ENCODE results near the gene HDAC4.

- TF ChIP-seq EZH2phosphoT487 (IDR thresholded peaks at IDR 0.05; ENCODE audit: low read depth, severe bottlenecking, unreplicated experiment), result no peak
- TF ChIP-seq, protein P1, sequence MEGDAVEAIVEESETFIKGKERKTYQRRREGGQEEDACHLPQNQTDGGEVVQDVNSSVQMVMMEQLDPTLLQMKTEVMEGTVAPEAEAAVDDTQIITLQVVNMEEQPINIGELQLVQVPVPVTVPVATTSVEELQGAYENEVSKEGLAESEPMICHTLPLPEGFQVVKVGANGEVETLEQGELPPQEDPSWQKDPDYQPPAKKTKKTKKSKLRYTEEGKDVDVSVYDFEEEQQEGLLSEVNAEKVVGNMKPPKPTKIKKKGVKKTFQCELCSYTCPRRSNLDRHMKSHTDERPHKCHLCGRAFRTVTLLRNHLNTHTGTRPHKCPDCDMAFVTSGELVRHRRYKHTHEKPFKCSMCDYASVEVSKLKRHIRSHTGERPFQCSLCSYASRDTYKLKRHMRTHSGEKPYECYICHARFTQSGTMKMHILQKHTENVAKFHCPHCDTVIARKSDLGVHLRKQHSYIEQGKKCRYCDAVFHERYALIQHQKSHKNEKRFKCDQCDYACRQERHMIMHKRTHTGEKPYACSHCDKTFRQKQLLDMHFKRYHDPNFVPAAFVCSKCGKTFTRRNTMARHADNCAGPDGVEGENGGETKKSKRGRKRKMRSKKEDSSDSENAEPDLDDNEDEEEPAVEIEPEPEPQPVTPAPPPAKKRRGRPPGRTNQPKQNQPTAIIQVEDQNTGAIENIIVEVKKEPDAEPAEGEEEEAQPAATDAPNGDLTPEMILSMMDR (IDR thresholded peaks at IDR 0.05; ENCODE audit: poor library complexity), result no peak
- TF ChIP-seq EZH2 (IDR thresholded peaks at IDR 0.05; ENCODE audit: borderline replicate concordance), result no peak
Observed at GRCh38 chr2:239177908-239178307, 222.9 kb downstream of the HDAC4 start.
